Measurements from ENCODE around the gene GSG1L.

GSG1L gene

DNA sequence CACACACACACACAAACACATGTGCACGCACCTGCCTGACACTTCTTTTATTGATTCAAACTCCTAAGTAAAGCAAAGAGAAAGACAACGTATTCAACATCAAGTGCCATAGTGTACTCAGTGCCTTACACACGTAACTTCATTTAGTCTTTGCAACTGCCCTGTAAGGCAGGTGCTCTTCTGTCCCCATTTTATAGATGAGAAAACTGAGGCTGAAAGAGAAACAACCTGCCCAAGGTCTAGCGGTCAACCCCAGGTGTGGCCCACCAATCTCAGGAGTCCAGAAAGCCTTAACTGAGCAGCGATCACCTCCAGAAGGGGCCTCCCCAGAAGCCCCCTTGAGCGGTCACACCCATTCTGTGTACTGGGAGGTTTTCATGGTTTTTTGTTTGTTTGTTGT, 10.3 kb upstream of the GSG1L start:
- H3K4me3 ChIP-seq (ENCODE audit: low read length), result no peak overlapping the region
- TF ChIP-seq, protein P1, sequence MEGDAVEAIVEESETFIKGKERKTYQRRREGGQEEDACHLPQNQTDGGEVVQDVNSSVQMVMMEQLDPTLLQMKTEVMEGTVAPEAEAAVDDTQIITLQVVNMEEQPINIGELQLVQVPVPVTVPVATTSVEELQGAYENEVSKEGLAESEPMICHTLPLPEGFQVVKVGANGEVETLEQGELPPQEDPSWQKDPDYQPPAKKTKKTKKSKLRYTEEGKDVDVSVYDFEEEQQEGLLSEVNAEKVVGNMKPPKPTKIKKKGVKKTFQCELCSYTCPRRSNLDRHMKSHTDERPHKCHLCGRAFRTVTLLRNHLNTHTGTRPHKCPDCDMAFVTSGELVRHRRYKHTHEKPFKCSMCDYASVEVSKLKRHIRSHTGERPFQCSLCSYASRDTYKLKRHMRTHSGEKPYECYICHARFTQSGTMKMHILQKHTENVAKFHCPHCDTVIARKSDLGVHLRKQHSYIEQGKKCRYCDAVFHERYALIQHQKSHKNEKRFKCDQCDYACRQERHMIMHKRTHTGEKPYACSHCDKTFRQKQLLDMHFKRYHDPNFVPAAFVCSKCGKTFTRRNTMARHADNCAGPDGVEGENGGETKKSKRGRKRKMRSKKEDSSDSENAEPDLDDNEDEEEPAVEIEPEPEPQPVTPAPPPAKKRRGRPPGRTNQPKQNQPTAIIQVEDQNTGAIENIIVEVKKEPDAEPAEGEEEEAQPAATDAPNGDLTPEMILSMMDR (conservative IDR thresholded peaks at IDR 0.05; ENCODE audit: low read length), result no peak
- DNase-seq (ENCODE audit: low read depth), result no peak

DNA sequence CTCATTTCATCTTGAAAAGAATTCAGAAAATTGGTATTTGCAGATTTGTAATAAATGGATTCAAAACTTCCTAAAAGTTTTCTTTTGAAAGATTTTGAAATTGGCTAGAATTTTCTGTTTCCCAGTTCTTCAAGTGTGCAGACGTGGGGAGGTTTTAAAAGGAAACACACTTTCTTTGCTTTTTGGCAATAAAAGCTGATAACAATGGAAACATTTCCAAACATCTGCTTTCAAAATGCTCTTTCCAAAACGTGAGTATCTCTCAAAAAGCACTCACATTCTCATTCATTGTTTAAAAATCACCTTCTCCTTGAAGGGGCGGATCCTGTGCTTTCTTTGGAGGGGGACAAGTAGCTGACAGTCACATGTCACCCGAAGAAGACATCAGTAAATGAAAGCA, 8.6 kb upstream of the GSG1L start:
- TF ChIP-seq, protein P1 (conservative IDR thresholded peaks at IDR 0.05; ENCODE audit: low read length), result no peak
- no peak overlapping the region for H3K4me3 ChIP-seq (ENCODE audit: low read length)
- DNase-seq (ENCODE audit: low read depth), result no peak

DNA sequence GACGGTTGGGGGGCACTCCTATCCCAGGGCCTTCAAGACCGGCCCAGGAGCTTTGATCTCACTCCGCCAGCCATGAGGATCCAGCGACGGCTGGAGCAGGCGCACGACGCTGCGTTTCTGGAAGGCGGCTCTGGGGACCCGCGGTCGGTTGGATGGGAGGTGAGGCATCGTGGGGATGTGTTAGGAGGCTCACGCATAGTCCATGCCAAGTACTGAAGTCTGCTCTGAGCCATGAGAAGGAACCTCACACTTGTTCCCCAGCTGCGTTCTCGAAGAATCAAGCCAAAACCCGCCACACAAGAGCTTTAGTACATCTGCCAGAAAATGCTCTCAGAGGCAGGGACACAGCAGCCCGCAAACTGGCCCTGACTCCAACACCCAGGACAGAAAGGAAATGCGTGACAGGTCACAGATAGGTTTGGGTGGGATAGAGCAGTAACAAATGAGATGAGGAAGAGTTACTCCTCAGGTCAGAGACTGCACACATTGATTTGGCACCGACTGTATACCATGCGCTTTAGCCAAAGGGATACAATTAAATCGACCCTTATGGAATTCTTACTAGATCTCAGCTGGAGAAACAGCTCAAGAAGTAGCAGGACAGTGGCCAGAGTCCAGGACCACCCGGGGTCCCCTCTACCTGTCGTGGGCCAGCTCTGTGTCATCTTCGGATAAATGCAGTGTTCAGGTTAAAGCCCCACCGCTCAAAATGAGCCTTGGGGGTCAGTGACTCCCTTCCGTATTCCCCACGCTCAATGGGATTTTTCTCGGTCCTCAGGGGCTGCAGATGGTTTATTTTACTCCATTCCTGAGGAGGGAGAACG, 6.7 kb upstream of the GSG1L start:
- TF ChIP-seq, protein P1 (conservative IDR thresholded peaks at IDR 0.05; ENCODE audit: low read length), result no peak
- H3K4me3 ChIP-seq (ENCODE audit: low read length), result no peak overlapping the region
- peak; percentile 5 for DNase-seq (ENCODE audit: low read depth)

DNA sequence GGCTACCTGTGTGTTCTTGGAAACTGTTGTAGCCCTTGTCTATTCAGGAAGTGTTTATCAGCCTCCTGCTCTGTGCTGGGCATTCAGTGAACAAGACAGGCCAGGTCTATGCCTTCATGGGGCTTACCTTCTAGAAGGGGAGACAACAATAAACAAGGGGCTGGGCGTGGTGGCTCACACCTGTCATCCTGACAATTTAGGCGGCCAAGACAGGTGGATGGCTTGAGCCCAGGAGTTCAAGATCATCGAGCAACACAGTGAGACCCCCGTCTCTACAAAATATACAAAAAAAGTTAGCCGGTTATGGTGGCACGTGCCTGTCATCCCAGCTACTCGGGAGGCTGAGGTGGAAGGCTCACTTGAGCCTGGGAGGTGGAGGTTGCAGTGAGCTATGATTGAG, 5.5 kb upstream of the GSG1L start:
- H3K4me3 ChIP-seq (ENCODE audit: low read length), result no peak overlapping the region
- TF ChIP-seq, protein P1 (conservative IDR thresholded peaks at IDR 0.05; ENCODE audit: low read length), result no peak
- DNase-seq (ENCODE audit: low read depth), result no peak

DNA sequence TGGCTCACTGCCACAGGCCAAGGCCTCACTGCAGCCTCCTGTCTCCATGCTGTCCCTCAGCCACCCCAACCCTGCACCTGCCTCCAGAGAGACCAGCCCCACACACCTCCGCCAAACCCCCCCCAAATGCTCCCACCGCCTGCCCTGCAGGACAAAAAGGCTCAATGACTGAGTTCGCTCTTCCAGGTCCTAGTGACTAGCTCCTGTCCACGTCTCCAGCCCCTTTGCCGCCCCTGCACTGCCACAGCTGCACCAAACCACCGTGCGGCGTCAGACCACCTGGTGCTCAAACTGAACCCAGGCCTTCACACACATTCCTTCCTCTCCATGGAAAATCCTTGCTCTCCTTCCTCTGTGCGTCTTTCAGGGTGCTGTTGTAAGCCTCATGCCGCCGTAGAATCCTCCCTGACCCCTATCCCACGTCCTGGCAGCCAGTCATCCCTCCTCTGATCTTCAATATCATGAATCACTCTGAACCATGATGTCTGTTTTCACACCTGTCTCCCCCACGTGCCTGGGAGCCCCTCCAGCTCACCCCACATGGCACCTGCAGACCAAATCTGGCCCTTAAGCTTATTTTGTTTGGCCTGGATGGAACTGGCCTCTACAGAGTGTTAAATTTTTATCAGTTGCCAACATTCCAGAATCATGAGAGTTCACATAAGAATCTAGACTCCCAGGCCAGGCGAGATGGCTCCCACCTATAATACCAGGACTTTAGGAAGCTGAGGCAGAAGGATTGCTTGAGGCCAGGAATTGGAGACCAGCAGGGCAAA, 4.3 kb upstream of the GSG1L start:
- no peak overlapping the region for H3K4me3 ChIP-seq (ENCODE audit: low read length)
- DNase-seq (ENCODE audit: low read depth), result peak; percentile 60
- TF ChIP-seq, protein P1 (conservative IDR thresholded peaks at IDR 0.05; ENCODE audit: low read length), result no peak

DNA sequence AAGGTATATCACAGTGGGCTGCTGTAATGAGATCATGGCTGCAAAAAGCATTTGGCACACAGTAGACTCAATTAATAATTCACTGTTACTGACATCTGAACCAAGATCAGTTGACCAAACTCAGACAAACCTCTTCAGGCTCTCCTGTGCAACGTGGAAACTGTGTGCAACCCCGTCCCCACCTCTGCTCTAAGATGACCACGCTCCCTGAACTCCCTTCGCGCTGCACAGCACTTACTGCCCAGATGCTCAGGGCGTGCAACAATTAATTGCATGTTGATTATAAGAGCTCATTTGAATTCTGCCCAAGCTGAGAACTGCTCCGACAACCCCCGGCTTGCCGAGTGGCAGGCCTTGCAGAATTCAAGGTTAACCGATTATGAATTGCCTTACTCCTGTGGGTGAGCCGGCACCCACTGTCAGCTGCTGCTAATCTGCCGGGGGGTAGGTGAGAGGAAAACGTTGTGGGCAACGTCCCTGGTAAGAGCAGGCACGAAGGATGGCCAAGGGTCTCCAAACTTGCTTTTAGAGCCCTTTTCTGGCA, 1.3 kb upstream of the GSG1L start:
- H3K4me3 ChIP-seq (ENCODE audit: low read length), result no peak overlapping the region
- TF ChIP-seq, protein P1 (conservative IDR thresholded peaks at IDR 0.05; ENCODE audit: low read length), result no peak

More for the DNA sequence above, 1.3 kb upstream of the GSG1L start:
- DNase-seq (ENCODE audit: low read depth), result no peak

Data from AG10803 (cell line).